IMR-90 (cell line): ENCODE results near the gene PGBD5. TPM values are rescaled to one million over a fixed set of nuclear protein-coding genes. Genes with fewer than 3 reads are reported as not detected.

Experiments
- ATAC-seq: fragments of 200-7000 bp; cut with Tn5 transposase; 2 replicates; pipeline ENCODE4 v1.9.1; 2020; ENCODE audit warnings: low read depth, mild to moderate bottlenecking, moderate library complexity
- BruUV-seq: library from RNA; stranded (reverse); fragments of 400-500 nt; replicated peaks from 2 replicates; lab custom pipeline; 2021; lab: Mats Ljungman, UMichigan
- CTCF ChIA-PET: fragments of 300-600 bp; formaldehyde crosslinking; extraction: SDS; loops from one replicate; lab custom pipeline; 2021; ENCODE audit warnings: antibody characterized with exemption; lab: Yijun Ruan, JAX
- POLR2A ChIA-PET: fragments of 300-600 bp; sonication (Branson Sonifier 250); formaldehyde crosslinking; loops from one replicate; lab custom pipeline; 2022; ENCODE audit warnings: antibody characterized with exemption; ENCODE audit not compliant: unreplicated experiment; lab: Charles Lee
- DNase-seq: peaks from one replicate; pipeline ENCODE4 v3.0.0; 2013
- H2AFZ ChIP-seq: replicated peaks from 2 replicates; pipeline ENCODE3; 2013; ENCODE audit warnings: low read length, mild to moderate bottlenecking; ENCODE audit not compliant: poor library complexity
- H2AK5ac ChIP-seq: 2 replicates; pipeline ENCODE4 v1.6.1; 2013; ENCODE audit warnings: low read depth, low read length, inconsistent platforms
- H2AK9ac ChIP-seq: replicated peaks from 2 replicates; pipeline ENCODE3; 2013; ENCODE audit warnings: mild to moderate bottlenecking, low read depth, low read length, moderate library complexity; ENCODE audit not compliant: poor library complexity
- H2BK120ac ChIP-seq: 2 replicates; pipeline ENCODE4 v1.6.1; 2013; ENCODE audit warnings: low read depth, low read length, inconsistent platforms
- H2BK15ac ChIP-seq: 3 replicates; pipeline ENCODE4 v1.6.1; 2013; ENCODE audit warnings: low read depth, low read length, inconsistent platforms
- H2BK20ac ChIP-seq: 2 replicates; pipeline ENCODE4 v1.6.1; 2013; ENCODE audit warnings: low read depth, mild to moderate bottlenecking, inconsistent platforms, low read length, moderate library complexity
- H2BK5ac ChIP-seq: 2 replicates; pipeline ENCODE4 v1.6.1; 2013; ENCODE audit warnings: mild to moderate bottlenecking, low read depth, low read length, inconsistent platforms; ENCODE audit not compliant: poor library complexity, severe bottlenecking
- H3K14ac ChIP-seq: replicated peaks from 2 replicates; pipeline ENCODE4 v1.6.1; 2013; ENCODE audit warnings: low read depth, low read length, inconsistent platforms
- H3K18ac ChIP-seq: 2 replicates; pipeline ENCODE4 v1.6.1; 2013; ENCODE audit warnings: low read depth, low read length, control low read depth
- H3K23ac ChIP-seq: 2 replicates; pipeline ENCODE4 v1.6.1; 2013; ENCODE audit warnings: low read depth, low read length, inconsistent platforms
- H3K27ac ChIP-seq: 2 replicates; pipeline ENCODE4 v1.5.1; 2013; ENCODE audit warnings: mild to moderate bottlenecking, control low read depth, low read length; ENCODE audit not compliant: insufficient read depth
- H3K27me3 ChIP-seq: 2 replicates; pipeline ENCODE4 v1.6.1; 2013; ENCODE audit warnings: low read length; ENCODE audit not compliant: control insufficient read depth, insufficient read depth
- H3K36me3 ChIP-seq: 2 replicates; pipeline ENCODE4 v1.6.1; 2013; ENCODE audit warnings: low read length, mixed read lengths; ENCODE audit not compliant: control insufficient read depth, insufficient read depth
- H3K4ac ChIP-seq: 2 replicates; pipeline ENCODE4 v1.6.1; 2013; ENCODE audit warnings: low read depth, low read length, inconsistent platforms
- H3K4me1 ChIP-seq: 2 replicates; pipeline ENCODE4 v1.6.1; 2013; ENCODE audit warnings: low read length, mixed read lengths; ENCODE audit not compliant: control insufficient read depth, insufficient read depth
- H3K4me2 ChIP-seq: 2 replicates; pipeline ENCODE4 v1.6.1; 2013; ENCODE audit warnings: low read depth, mild to moderate bottlenecking, control low read depth, low read length, moderate library complexity
- H3K4me3 ChIP-seq: 2 replicates; pipeline ENCODE4 v1.5.1; 2013; ENCODE audit warnings: low read depth, mild to moderate bottlenecking, control low read depth, low read length, moderate library complexity; ENCODE audit not compliant: insufficient read depth
- H3K56ac ChIP-seq: 2 replicates; pipeline ENCODE4 v1.6.1; 2013; ENCODE audit warnings: low read length, inconsistent platforms; ENCODE audit not compliant: insufficient read depth; ENCODE audit errors: extremely low read depth
- H3K79me1 ChIP-seq, 2 experiments: 2 replicates each; pipeline ENCODE4 v1.6.1; 2013; ENCODE audit warnings: low read length in 2 of 2, inconsistent platforms in 1 of 2, low read depth in 1 of 2
- H3K9ac ChIP-seq: 2 replicates; pipeline ENCODE4 v1.6.1; 2013; ENCODE audit warnings: low read depth, low read length, control low read depth
- H3K9me1 ChIP-seq: 2 replicates; pipeline ENCODE4 v1.6.1; 2013; ENCODE audit warnings: low read length, inconsistent platforms; ENCODE audit not compliant: insufficient read depth
- H3K9me3 ChIP-seq: 2 replicates; pipeline ENCODE4 v1.6.1; 2013; ENCODE audit warnings: low read length; ENCODE audit not compliant: control insufficient read depth, insufficient read depth
- H4K20me1 ChIP-seq: 2 replicates; pipeline ENCODE4 v1.6.1; 2013; ENCODE audit warnings: low read length, inconsistent platforms; ENCODE audit not compliant: insufficient read depth
- H4K5ac ChIP-seq: 2 replicates; pipeline ENCODE4 v1.6.1; 2013; ENCODE audit warnings: mild to moderate bottlenecking, low read depth, low read length, control low read depth
- H4K8ac ChIP-seq, 2 experiments: 2 replicates each; pipeline ENCODE4 v1.6.1; 2013; ENCODE audit warnings: low read depth in 2 of 2, low read length in 2 of 2, control low read depth in 1 of 2, inconsistent platforms in 1 of 2
- H4K91ac ChIP-seq: 2 replicates; pipeline ENCODE4 v1.6.1; 2013; ENCODE audit warnings: low read depth, low read length, inconsistent platforms; ENCODE audit not compliant: insufficient read depth
- CEBPB ChIP-seq: IDR thresholded peaks from 2 replicates; pipeline ENCODE4 v1.6.1; 2012; ENCODE audit warnings: low read depth, low read length, improper control_type of control experiment
- CHD1 ChIP-seq: IDR thresholded peaks from 2 replicates; pipeline ENCODE4 v1.6.1; 2012; ENCODE audit warnings: low read depth, low read length, improper control_type of control experiment
- ELK1 ChIP-seq: fragments of 150-350 bp; IDR thresholded peaks from 2 replicates; pipeline ENCODE4 v1.6.1; 2016; ENCODE audit warnings: low read depth, mild to moderate bottlenecking, low read length, moderate library complexity, borderline replicate concordance
- NFE2L2 ChIP-seq: fragments of 150-350 bp; IDR thresholded peaks from 2 replicates; pipeline ENCODE4 v1.6.1; 2016; ENCODE audit warnings: low read depth, mild to moderate bottlenecking, low read length
- RCOR1 ChIP-seq: IDR thresholded peaks from 2 replicates; pipeline ENCODE4 v1.6.1; 2012; ENCODE audit warnings: mild to moderate bottlenecking, low read length, improper control_type of control experiment; ENCODE audit not compliant: insufficient replicate concordance
- SMC3 ChIP-seq: fragments of 150-350 bp; IDR thresholded peaks from 2 replicates; pipeline ENCODE4 v1.6.1; 2016; ENCODE audit warnings: low read depth, mild to moderate bottlenecking, antibody characterized with exemption, low read length, moderate library complexity
- WGBS, 2 experiments: methylation state at CpG; one replicate each; pipeline versions ENCODE4 v1.1.5 to v1.1.7; 2013; ENCODE audit warnings: missing lambda C conversion rate in 2 of 2; ENCODE audit not compliant: insufficient read length in 1 of 2; ENCODE audit errors: extremely low coverage in 2 of 2; 5-methylcytosine and 5-hydroxymethylcytosine counted together
- dilution Hi-C: fragments of 300-500 bp; cut with HindIII; formaldehyde crosslinking; loops from one replicate; pipeline ENCODE4 v1.14.3; 2018; ENCODE audit warnings: low sequenced_read_pairs; ENCODE audit not compliant: unreplicated experiment
- in situ Hi-C: fragments of 300-500 bp; cut with MboI; formaldehyde crosslinking; loops from 3 replicates; pipeline ENCODE4 v1.14.3; 2019; ENCODE audit warnings: low sequenced_read_pairs, inconsistent platforms, mixed read lengths
- intact Hi-C: fragments of 100-400 bp; cut with micrococcal nuclease; formaldehyde crosslinking; loops from 2 replicates; pipeline ENCODE4 v1.10.0; 2022
- polyA plus RNA-seq, 3 experiments: library from polyadenylated mRNA; depleted of rRNA; stranded (reverse); fragments of >200 nt; gene quantifications; 2 replicates each; pipeline ENCODE4 v1.2.3, GENCODE V29; 2012; ENCODE audit warnings: low replicate concordance in 1 of 3
- total RNA-seq: library from RNA; depleted of rRNA; stranded (reverse); fragments of >200 nt; gene quantifications from 2 replicates; pipeline ENCODE4 v1.2.3, GENCODE V29; 2012

PGBD5 gene
- total and polyA plus RNA-seq, 2 of the 4 experiments (the other 2 are of a cell fraction) = 0.18 to 0.36 TPM

- H3K79me1 ChIP-seq = no peaks in the 10 kb centered on the region
- no peak for TF ChIP-seq CEBPB
- TF ChIP-seq RCOR1 = no peak
- no peak for TF ChIP-seq ELK1
- no peak for TF ChIP-seq NFE2L2
- TF ChIP-seq CHD1 = no peak
- no peak for TF ChIP-seq SMC3
- H3K9ac ChIP-seq = no peak overlapping the region
- H3K14ac ChIP-seq = no peak overlapping the region
- no peaks in the 10 kb centered on the region for H3K9me1 ChIP-seq
- WGBS, 2 experiments = 79% methylated on average over 2 of the region's 7 CpGs; no CpG with 5 or more reads in 1 of the 2 experiments
- DNase-seq (no peak), ATAC-seq (no peak)
- no peak overlapping the region for H4K8ac ChIP-seq
- no peak overlapping the region for H2AK9ac ChIP-seq
- dilution Hi-C loops = no loop called here
- H3K56ac ChIP-seq = no peak overlapping the region
- no peak overlapping the region for H3K23ac ChIP-seq
- H2AK5ac ChIP-seq = no peak overlapping the region
- no peak overlapping the region for H3K4me3 ChIP-seq
- in situ Hi-C loops = no loop called here
- H4K5ac ChIP-seq = no peak overlapping the region
- no peaks in the 10 kb centered on the region for H3K4me1 ChIP-seq
- H3K9me3 ChIP-seq = no peaks in the 10 kb centered on the region
- intact Hi-C loops = no loop called here
- H3K27ac ChIP-seq = no peak overlapping the region
- no peak overlapping the region for H3K18ac ChIP-seq
- POLR2A ChIA-PET = no interaction called here
- H2BK15ac ChIP-seq = no peak overlapping the region
- no peak overlapping the region for H2AFZ ChIP-seq
- H3K4me2 ChIP-seq = no peak overlapping the region
- H3K27me3 ChIP-seq = peaks cover 2% of the 10 kb centered on the region; the same call in 1 of the 2 replicates
- H3K36me3 ChIP-seq = no peaks in the 10 kb centered on the region
- H2BK120ac ChIP-seq = no peak overlapping the region
- H2BK20ac ChIP-seq = no peak overlapping the region
- CTCF ChIA-PET = no interaction called here
- no TSS peak for BruUV-seq
- no peak overlapping the region for H4K91ac ChIP-seq
- no peak overlapping the region for H2BK5ac ChIP-seq
- no peak overlapping the region for H3K4ac ChIP-seq
- H4K20me1 ChIP-seq = no peaks in the 10 kb centered on the region
These were observed 9.7 kb downstream of the PGBD5 start for GRCh38 chr1:230416430-230416829.
